Thyroid gland (tissue), 4 donors: Measurements from ENCODE around the gene GNAI2.

Source experiments
- POLR2A ChIP-seq, 2 donors: fragments of 450-650 bp; IDR thresholded peaks; one replicate each; pipeline ENCODE4 v1.6.1; 2017; ENCODE audit warnings: antibody characterized with exemption in 2 of 2, mild to moderate bottlenecking in 2 of 2, moderate library complexity in 1 of 2
- TF ChIP-seq, protein P1 (sequence below), 6 experiments: fragments of 200-600 bp in 3 of 6; fragments of 450-650 bp in 3 of 6; sonication (generic) in 3 of 6; IDR thresholded peaks; one replicate each; pipeline ENCODE4 v1.5.1; 2016 to 2019; ENCODE audit warnings: antibody characterized with exemption in 6 of 6, mild to moderate bottlenecking in 2 of 6, inconsistent platforms in 1 of 6, moderate library complexity in 1 of 6

DNA sequence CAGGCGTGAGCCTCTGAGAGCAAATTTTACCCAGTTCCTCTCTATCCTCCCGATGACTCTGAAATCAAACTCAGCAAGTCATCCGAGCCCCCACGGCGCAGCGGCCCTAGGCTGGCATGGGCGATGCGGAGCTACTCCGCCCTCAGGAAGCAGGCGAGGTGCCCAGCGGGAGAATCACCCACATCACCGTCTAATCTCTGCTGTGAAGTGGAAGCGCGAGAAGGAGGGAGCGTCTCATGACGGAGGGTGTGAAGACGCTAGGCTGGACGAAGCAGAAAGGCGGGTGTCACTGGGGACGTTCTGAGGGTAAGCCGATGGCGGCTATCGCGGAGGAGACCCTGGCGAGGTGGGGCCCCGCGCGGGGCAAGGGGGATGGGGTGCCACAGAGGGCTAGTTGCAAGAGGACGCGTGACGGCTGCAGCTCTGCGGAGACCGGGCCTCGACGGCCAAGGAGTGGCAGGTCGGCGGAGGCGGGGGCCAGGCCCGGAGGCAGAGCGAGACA lies 9.1 kb upstream of the GNAI2 start:
- no peak for TF ChIP-seq POLR2A (IDR thresholded peaks at IDR 0.05)
- TF ChIP-seq, protein P1, sequence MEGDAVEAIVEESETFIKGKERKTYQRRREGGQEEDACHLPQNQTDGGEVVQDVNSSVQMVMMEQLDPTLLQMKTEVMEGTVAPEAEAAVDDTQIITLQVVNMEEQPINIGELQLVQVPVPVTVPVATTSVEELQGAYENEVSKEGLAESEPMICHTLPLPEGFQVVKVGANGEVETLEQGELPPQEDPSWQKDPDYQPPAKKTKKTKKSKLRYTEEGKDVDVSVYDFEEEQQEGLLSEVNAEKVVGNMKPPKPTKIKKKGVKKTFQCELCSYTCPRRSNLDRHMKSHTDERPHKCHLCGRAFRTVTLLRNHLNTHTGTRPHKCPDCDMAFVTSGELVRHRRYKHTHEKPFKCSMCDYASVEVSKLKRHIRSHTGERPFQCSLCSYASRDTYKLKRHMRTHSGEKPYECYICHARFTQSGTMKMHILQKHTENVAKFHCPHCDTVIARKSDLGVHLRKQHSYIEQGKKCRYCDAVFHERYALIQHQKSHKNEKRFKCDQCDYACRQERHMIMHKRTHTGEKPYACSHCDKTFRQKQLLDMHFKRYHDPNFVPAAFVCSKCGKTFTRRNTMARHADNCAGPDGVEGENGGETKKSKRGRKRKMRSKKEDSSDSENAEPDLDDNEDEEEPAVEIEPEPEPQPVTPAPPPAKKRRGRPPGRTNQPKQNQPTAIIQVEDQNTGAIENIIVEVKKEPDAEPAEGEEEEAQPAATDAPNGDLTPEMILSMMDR (IDR thresholded peaks at IDR 0.05), result no peak
